Effector memory CD4-positive, alpha-beta T cell (primary cell): ENCODE results near the gene AHNAK2.

Experiments used
- DNase-seq, 3 donors: peaks; one replicate each; pipeline ENCODE4 v3.0.0-alpha.2; 2020
- H3K27ac ChIP-seq: 2 replicates; pipeline ENCODE4 v1.7.0; 2013; ENCODE audit warnings: mild to moderate bottlenecking, low read length, moderate library complexity; ENCODE audit not compliant: insufficient read depth, poor library complexity, severe bottlenecking
- H3K27me3 ChIP-seq: replicated peaks from 2 replicates; pipeline ENCODE4 v1.7.0; 2013; ENCODE audit warnings: mild to moderate bottlenecking, low read length; ENCODE audit not compliant: insufficient read depth, control insufficient read depth, poor library complexity, severe bottlenecking
- H3K36me3 ChIP-seq: 2 replicates; pipeline ENCODE4 v1.7.0; 2013; ENCODE audit warnings: mild to moderate bottlenecking, low read length, moderate library complexity; ENCODE audit not compliant: control insufficient read depth, insufficient read depth
- H3K4me1 ChIP-seq: 2 replicates; pipeline ENCODE4 v1.7.0; 2013; ENCODE audit warnings: low read length, mild to moderate bottlenecking; ENCODE audit not compliant: control insufficient read depth, insufficient read depth, poor library complexity, severe bottlenecking
- H3K4me3 ChIP-seq: 2 replicates; pipeline ENCODE4 v1.7.0; 2013; ENCODE audit warnings: low read length, low read depth, mild to moderate bottlenecking; ENCODE audit not compliant: insufficient read depth, poor library complexity, severe bottlenecking
- H3K9me3 ChIP-seq: 2 replicates; pipeline ENCODE4 v1.7.0; 2013; ENCODE audit warnings: mild to moderate bottlenecking, low read length, moderate library complexity; ENCODE audit not compliant: control insufficient read depth

AHNAK2 gene

DNA sequence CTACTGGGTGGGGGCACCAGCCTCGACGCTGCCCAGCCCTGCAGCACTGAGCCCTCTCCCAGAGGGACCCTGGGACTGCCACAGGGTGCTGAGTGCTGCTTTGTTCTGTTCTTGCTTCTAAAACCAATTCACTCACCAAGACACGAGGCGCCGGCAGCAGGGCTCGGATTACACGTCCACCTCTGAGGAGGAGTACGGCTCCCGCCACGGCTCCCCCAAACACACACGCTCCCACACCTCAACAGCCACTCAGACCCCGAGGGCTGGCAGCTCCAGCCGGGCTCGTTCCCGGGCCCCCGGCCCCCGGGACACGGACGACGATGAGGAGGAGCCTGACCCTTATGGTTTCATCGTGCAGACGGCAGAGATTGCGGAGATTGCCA lies 88.8 kb downstream of the AHNAK2 start:
- no peaks in the 10 kb centered on the region for H3K9me3 ChIP-seq
- H3K4me1 ChIP-seq: no peaks in the 10 kb centered on the region
- peaks cover 4% of the 10 kb centered on the region for H3K36me3 ChIP-seq
- DNase-seq: no peak
- no peaks in the 10 kb centered on the region for H3K27me3 ChIP-seq
- no peak overlapping the region for H3K27ac ChIP-seq
- H3K4me3 ChIP-seq: no peak overlapping the region

DNA sequence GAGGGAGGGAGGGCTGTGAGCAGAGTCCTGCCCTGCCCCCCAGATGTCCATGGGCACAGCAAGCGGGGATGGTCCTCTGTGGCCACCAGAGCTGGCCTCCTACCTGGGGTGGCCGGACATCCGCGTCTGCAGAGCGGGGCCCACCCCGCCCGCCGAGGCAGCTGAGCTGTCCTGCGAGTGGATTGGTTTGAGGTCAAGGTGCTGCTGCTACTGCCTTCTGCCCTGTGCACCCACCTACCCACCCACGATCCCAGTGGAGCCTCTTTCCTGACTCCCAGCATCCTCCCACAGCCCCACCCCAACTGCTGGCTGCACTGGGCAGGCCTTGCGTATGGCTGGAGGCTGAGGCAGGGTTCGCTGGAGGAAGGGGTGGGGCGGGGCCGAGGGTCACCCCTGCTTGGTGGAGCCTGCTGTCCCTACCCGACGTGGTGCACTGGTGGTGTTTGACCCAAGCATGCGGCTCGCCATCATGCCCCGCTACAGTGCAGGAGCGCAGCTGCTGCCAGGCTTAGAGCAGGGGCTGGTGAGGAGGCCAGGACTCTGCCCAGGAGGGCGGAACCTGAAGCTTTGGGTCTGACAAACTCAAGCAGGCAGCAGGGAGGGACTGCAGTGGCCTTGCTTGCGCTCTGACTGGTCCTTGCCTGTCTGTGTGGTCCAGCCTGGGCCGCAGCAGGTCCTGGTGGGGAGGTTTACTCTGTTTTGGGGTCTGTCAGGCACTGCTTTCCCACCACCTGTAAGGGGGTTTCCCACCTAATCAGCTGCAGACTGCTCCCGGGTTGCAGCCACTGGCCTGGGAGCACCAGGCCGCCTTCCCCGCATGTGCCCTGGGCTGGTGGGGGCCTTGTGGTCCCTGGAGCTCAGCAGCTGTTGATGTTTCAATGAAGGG lies 89.4 kb downstream of the AHNAK2 start:
- H3K36me3 ChIP-seq: peaks cover 4% of the 10 kb centered on the region
- no peak for DNase-seq

DNA sequence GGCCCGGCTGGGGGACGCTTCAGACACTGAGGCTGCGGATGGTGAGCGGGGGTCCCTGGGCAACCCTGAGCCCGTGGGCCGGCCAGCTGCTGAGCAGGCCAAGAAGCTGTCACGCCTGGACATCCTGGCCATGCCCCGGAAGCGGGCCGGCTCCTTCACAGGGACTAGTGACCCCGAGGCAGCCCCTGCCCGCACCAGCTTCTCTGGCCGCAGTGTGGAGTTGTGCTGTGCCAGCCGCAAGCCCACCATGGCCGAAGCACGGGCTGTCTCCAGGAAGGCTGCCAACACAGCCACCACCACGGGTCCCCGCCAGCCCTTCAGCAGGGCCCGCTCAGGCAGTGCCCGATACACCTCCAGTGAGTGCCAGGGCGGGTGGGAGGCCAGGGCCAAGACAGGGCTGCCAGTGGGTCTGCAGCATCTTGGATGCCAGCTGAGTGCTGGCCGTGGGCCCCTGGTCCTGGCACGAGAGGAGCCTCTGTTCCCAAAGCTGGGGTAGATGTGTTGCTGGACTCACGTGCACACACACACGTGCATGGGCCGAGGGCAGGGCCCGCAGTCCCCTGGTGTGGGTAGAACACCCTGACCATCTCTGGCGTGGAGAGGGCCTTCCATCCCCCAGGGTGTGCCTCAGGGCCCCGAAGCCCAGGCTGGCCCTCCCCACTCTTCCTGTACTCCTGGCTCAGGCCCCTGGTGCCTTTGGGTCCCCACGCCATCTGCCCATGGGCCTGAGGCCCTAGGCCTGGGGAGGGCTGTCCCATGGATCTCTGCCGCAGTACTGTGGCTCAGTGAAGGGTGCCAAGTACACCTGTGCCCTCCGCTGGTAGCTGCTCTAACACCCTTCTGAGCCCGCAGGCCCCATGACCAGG lies 90.3 kb downstream of the AHNAK2 start:
- Histone ChIP-seq H3K4me3 (no peak overlapping the region), H3K36me3 (peaks cover 4% of the 10 kb centered on the region), H3K27me3 (no peaks in the 10 kb centered on the region), H3K27ac (no peak overlapping the region), H3K9me3 (no peaks in the 10 kb centered on the region), H3K4me1 (no peaks in the 10 kb centered on the region)
- no peak for DNase-seq

More for the DNA sequence above, 89.4 kb downstream of the AHNAK2 start:
- Histone ChIP-seq H3K27ac (no peak overlapping the region), H3K4me1 (no peaks in the 10 kb centered on the region), H3K27me3 (no peaks in the 10 kb centered on the region), H3K9me3 (no peaks in the 10 kb centered on the region), H3K4me3 (no peak overlapping the region)
